GM21367 (cell line): ENCODE data around the gene HMCN1.
A peak's percentile ranks its signal among the peaks of the same experiment; 100 is the strongest.

Source experiments
- ATAC-seq: cut with Tn5 transposase; IDR thresholded peaks from one replicate; pipeline ENCODE4 v1.9.1; 2021; ENCODE audit not compliant: unreplicated experiment

HMCN1 gene

GRCh38 chr1:186215636-186216035 lies 481.4 kb downstream of the HMCN1 start:
- no peak for ATAC-seq

GRCh38 chr1:186218654-186219352 lies 484.6 kb downstream of the HMCN1 start:
- peak; percentile 79 for ATAC-seq

GRCh38 chr1:186220067-186220466 lies 485.9 kb downstream of the HMCN1 start:
- no peak for ATAC-seq

- ATAC-seq = no peak
Measured at GRCh38 chr1:186220911-186221310, 486.7 kb downstream of the HMCN1 start.

GRCh38 chr1:186225096-186225495 lies 490.9 kb downstream of the HMCN1 start:
- ATAC-seq = no peak

GRCh38 chr1:186228749-186229148 lies 494.6 kb downstream of the HMCN1 start:
- ATAC-seq = no peak

GRCh38 chr1:186231861-186232436 lies 497.8 kb downstream of the HMCN1 start:
- ATAC-seq = no peak

GRCh38 chr1:186234976-186235686 lies 500.9 kb downstream of the HMCN1 start:
- no peak for ATAC-seq

GRCh38 chr1:186235696-186236095 lies 501.5 kb downstream of the HMCN1 start:
- ATAC-seq = no peak

GRCh38 chr1:186236921-186237320 lies 502.7 kb downstream of the HMCN1 start:
- no peak for ATAC-seq

- no peak for ATAC-seq
Measured at GRCh38 chr1:186239171-186239570, 505.0 kb downstream of the HMCN1 start.

GRCh38 chr1:186240436-186240835 lies 506.2 kb downstream of the HMCN1 start:
- no peak for ATAC-seq
